Measurements from ENCODE around the gene ELMOD2. TPM values are rescaled to one million over a fixed set of nuclear protein-coding genes. Genes with fewer than 3 reads are reported as not detected.

ELMOD2 gene
- total RNA-seq, 4 donors from 2014 or later = 11.2 to 36.9 (median 17.0) TPM

GRCh38 chr4:140603286-140603685 lies 79.3 kb downstream of the ELMOD2 start:
- Histone ChIP-seq H3K4me3 (no peak overlapping the region), H3K9me3 (no peaks in the 10 kb centered on the region), H3K4me1 (no peaks in the 10 kb centered on the region), H3K36me3 (no peaks in the 10 kb centered on the region), H3K27ac (no peak overlapping the region), H3K27me3 (no peaks in the 10 kb centered on the region)
- WGBS, 2 donors = no CpG with 5 or more reads among the region's 2 CpGs
- intact Hi-C loops (cut with DNase I) = loop anchor here (10.0 kb wide), 2 partner anchors 248 to 252 kb away; no protein-coding TSS in a partner anchor
- TF ChIP-seq POLR2A (IDR thresholded peaks at IDR 0.05) = no peak
- TF ChIP-seq CTCF (IDR thresholded peaks at IDR 0.05) = no peak
- DNase-seq = no peak

Small RNA genes within 50 kb of the gene (small RNA-seq; reads per million reads assigned to genes)
- 0 reads per million in 4 donors for gene AC108019.1
- 0 reads per million in 4 donors for gene RN7SL152P

Other genes starting within 250 kb of the ELMOD2 start
- gene SCOC, start 150.5 kb upstream of the ELMOD2 start, total RNA-seq = 10 to 100 TPM; 39.1 to 73.6 (median 50.8) TPM
- 1 to 10 TPM in 3 of 4 donors, under 1 TPM in 1; 0.70 to 3.8 (median 1.9) TPM for gene CLGN, start 96.5 kb upstream of the ELMOD2 start, total RNA-seq
- gene MGAT4D, start 25.9 kb upstream of the ELMOD2 start, total RNA-seq = not detected
- not detected for gene UCP1, start 44.8 kb downstream of the ELMOD2 start, total RNA-seq
- gene TBC1D9, start 232.2 kb downstream of the ELMOD2 start, total RNA-seq = 10 to 100 TPM in 2 of 4 donors, 1 to 10 TPM in 2; 8.6 to 21.0 (median 11.5) TPM

Data from esophagus squamous epithelium (tissue), 5 donors.